ENCODE results near the gene ALDH6A1.

DNA sequence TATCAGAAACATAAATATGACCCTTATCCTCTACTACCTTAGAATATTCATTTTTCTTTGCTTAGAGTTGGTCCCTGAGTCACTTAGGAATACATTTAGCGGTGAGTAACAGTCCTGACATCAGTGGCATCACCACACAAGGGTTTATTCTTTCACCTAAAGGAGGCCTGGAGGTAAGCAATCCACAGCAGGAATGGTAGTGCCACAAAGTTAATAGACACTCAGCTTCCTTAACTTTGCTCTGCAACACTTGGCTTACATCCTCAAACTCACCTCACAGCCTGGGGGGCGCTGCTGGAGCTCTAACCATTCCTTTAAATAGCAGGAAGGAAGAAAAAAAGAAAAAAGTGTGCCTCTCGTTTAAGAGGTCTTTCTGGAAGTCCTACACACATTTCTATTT lies 36.0 kb downstream of the ALDH6A1 start:
- TF ChIP-seq CTCF (IDR thresholded peaks at IDR 0.05) = no peak
- TF ChIP-seq POLR2A (IDR thresholded peaks at IDR 0.05) = no peak

Data from testis (tissue), 2 donors.